ENCODE measurements around the gene PSME3.
A peak's percentile ranks its signal among the peaks of the same experiment; 100 is the strongest.

Gene PSME3

GRCh38 chr17:42832934-42833766, at the start of gene PSME3:
Gene PSME3, plus strand, starts transcription at chr17:42833397. Its CDS starts 235 bp downstream, at chr17:42833632.
- DNase-seq, result peak; percentile 89 to 91

- no peak for DNase-seq
These were observed 49.4 kb upstream of the PSME3 start for GRCh38 chr17:42783791-42784138.

GRCh38 chr17:42784409-42784808, 48.8 kb upstream of the PSME3 start:
- DNase-seq, result no peak

- DNase-seq, result no peak
These were observed 48.2 kb upstream of the PSME3 start for GRCh38 chr17:42784811-42785592.

GRCh38 chr17:42787266-42787665, 45.9 kb upstream of the PSME3 start:
- DNase-seq, result no peak

GRCh38 chr17:42791948-42792347, 41.2 kb upstream of the PSME3 start:
- no peak for DNase-seq

- DNase-seq, result no peak
These were observed 40.7 kb upstream of the PSME3 start for GRCh38 chr17:42792545-42792944.

GRCh38 chr17:42795061-42795460, 38.1 kb upstream of the PSME3 start:
- DNase-seq, result no peak

GRCh38 chr17:42795465-42795864, 37.7 kb upstream of the PSME3 start:
- DNase-seq, result no peak

- DNase-seq, result no peak
These were observed 37.0 kb upstream of the PSME3 start for GRCh38 chr17:42796066-42796758.

- no peak for DNase-seq
These were observed 35.9 kb upstream of the PSME3 start for GRCh38 chr17:42797067-42798007.

- DNase-seq, result no peak
These were observed 35.2 kb upstream of the PSME3 start for GRCh38 chr17:42798011-42798382.

- DNase-seq, result peak; percentile 77 to 78
These were observed 34.5 kb upstream of the PSME3 start, which contains the start of the genes CNTD1 and COA3 for GRCh38 chr17:42798383-42799380. Gene CNTD1, plus strand, starts transcription at chr17:42798861. Its CDS starts 207 bp downstream, at chr17:42799068. Gene COA3, minus strand, starts transcription at chr17:42798704. Its CDS starts 23 bp downstream, at chr17:42798681.

GRCh38 chr17:42803074-42803883, 29.9 kb upstream of the PSME3 start:
- DNase-seq, result no peak

- no peak for DNase-seq
These were observed 28.3 kb upstream of the PSME3 start for GRCh38 chr17:42804918-42805367.

GRCh38 chr17:42806249-42806648, 26.9 kb upstream of the PSME3 start:
- DNase-seq, result no peak

- no peak for DNase-seq
These were observed 23.9 kb upstream of the PSME3 start for GRCh38 chr17:42809250-42809649.

GRCh38 chr17:42814633-42815399, 18.4 kb upstream of the PSME3 start:
- DNase-seq, result no peak

- DNase-seq, result no peak
These were observed 15.3 kb upstream of the PSME3 start for GRCh38 chr17:42817866-42818265.
